VCaP (cell line): ENCODE results near the gene GLUL.

ENCODE experiments used
- H3K27ac ChIP-seq: fragments of 450-650 bp; 2 replicates; pipeline ENCODE4 v1.5.1; 2017
- CTCF ChIP-seq: fragments of 450-650 bp; conservative IDR thresholded peaks from 2 replicates; pipeline ENCODE4 v1.5.1; 2017; ENCODE audit warnings: mild to moderate bottlenecking, moderate library complexity

The GLUL gene

GRCh38 chr1:182391362-182392049 is at the start of gene GLUL:
Gene GLUL (minus strand): TSS chr1:182391790. CDS start chr1:182388737, 3,053 bp downstream.
- H3K27ac ChIP-seq, result peak within 1 kb of the TSS; percentile 95
- no peak for TF ChIP-seq CTCF

DNA sequence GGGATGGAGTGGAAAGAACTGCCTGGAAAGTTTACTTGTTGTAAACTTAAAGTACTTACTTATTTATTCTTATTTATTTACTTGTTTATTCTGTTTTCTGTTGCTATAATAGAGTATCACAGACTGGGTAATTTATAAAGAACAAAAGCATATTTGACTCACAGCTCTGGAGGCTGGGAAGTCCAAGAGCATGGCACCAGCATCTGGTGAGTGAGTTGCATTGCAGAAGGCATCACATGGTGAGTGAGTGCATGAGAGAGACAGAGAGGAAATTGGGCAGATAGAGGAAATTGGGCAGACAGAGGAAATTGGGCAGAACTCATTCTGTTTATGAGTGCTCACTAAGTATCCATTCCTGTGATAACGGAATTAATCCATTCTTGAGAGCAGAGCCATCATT is 46.7 kb upstream of the GLUL start:
- no peak overlapping the region for H3K27ac ChIP-seq
- no peak for TF ChIP-seq CTCF

- TF ChIP-seq CTCF, result no peak
- H3K27ac ChIP-seq, result no peak overlapping the region
Measured at GRCh38 chr1:182433580-182433979, 42.0 kb upstream of the GLUL start.

- TF ChIP-seq CTCF, result no peak
- H3K27ac ChIP-seq, result no peak overlapping the region
Measured at GRCh38 chr1:182431278-182431677, 39.7 kb upstream of the GLUL start.

DNA sequence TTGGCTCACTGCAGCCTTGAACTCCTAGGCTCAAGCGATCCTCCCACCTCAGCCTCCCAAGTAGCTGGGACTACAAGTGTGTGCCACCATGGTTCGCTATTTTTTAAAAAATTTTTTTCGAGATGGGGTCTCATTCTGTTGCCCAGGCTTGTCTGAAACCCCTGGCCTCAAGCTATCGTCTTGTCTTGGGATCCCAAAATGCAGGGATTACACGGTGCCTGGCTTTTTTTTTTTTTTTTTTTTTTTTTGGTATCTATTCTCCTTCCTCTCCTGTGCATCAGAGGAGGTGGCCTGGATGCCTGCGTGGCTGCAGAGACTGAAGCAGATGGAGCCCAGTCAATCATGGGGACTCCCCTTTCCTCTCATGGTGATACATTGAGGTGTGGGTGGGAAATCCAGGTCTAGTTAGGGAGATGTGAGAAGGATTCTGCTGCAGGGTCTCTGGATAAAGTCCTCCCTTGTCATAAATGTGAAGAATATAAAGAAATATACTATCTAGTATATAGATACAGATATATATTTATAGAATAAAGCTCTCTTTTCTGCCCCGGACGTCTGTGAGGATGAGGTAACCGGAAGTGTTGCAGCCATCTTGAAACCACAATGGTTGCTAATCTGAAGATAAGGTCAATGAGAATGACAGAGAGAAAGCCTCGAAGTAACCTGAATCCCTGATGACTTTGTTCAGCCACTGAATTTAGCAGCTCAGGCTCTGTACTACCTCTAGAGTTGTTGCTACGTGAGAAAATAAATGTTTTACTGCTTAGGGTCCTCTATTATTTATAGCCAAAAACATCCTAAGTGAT is 38.9 kb upstream of the GLUL start:
- no peak for TF ChIP-seq CTCF
- H3K27ac ChIP-seq, result no peak overlapping the region

DNA sequence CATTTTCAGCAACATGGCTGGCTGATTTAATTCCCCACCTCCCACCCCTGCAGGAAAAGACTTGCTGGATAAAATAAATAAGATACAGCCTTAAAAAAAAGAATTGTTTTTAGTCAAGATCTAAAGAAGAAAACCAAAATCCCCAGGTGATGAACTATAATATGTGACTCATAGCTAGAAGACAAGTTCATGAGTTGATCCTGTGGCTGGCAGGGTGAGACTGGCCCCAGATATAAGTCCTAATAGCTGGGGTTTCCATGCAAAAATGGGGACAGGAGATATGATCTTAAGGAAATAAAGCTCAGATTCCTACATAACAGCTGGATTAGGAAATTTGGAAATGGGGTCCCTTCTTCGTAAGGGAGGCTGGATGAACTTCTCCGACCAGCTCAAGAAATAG is 36.5 kb upstream of the GLUL start:
- H3K27ac ChIP-seq, result no peak overlapping the region

More for the DNA sequence above, 36.5 kb upstream of the GLUL start:
- no peak for TF ChIP-seq CTCF
